ENCODE measurements around the gene FAHD2B. TPM values are rescaled to one million over a fixed set of nuclear protein-coding genes. Genes with fewer than 3 reads are reported as not detected.
"Not testable (repeated sequence)": the region's sequence is repeated elsewhere in the genome, so short reads cannot be mapped to it uniquely, and the experiment has no call there.

The FAHD2B gene
- polyA plus RNA-seq, 1 donor (not counting 4 experiments of a cell fraction or from before 2014, with no cell fraction given): 6.3 TPM

DNA sequence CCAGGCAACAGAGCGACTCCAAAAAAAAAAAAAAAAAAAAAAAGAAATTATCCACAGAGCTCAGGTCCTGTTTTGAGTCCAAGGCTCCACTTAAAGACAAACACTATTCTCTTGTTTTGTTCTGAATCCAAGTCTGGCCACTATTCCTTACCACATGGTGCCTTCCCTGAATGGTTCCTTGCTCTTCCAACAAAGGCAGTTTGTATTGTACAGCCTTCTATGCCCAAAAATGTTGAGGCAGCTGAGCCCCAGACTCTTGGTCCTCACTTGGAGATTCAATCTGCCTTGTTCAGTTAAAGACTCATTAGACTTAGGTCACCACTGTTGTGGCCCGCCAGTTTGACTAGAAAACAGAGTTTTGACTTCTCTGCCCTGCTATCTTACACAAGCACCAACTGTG is 1.7 kb downstream of the FAHD2B start:
- H2AFZ ChIP-seq (ENCODE audit: control insufficient read depth, low read length); H3K4me3 ChIP-seq (ENCODE audit: control insufficient read depth in 2 of 3, extremely low read depth in 1 of 3, insufficient read depth in 2 of 3, low read depth in 1 of 3, low read length in 3 of 3); H3K27ac ChIP-seq (ENCODE audit: control insufficient read depth, insufficient read depth, low read length); H3K27me3 ChIP-seq (ENCODE audit: control insufficient read depth, extremely low read depth, insufficient read depth, low read length); dilution Hi-C loops (cut with MboI; ENCODE audit: extremely low pct_ligation_motif_present, low sequenced_read_pairs); H3K9me3 ChIP-seq (ENCODE audit: control insufficient read depth, low read depth, low read length); DNase-seq (ENCODE audit: low read depth, low spot score); H3K9me1 ChIP-seq (ENCODE audit: control insufficient read depth, extremely low read depth, insufficient read depth, low read length); FAIRE-seq; H3K79me2 ChIP-seq (ENCODE audit: control insufficient read depth, insufficient read depth, low read length); H3K9ac ChIP-seq (ENCODE audit: control insufficient read depth, extremely low read depth, insufficient read depth, low read length); H3K4me1 ChIP-seq (ENCODE audit: control insufficient read depth, extremely low read depth, insufficient read depth, low read length); H4K20me1 ChIP-seq (ENCODE audit: control insufficient read depth, extremely low read depth, insufficient read depth, low read length); H3K36me3 ChIP-seq (ENCODE audit: control insufficient read depth in 2 of 2, extremely low read depth in 1 of 2, insufficient read depth in 2 of 2, low read length in 2 of 2); H3K4me2 ChIP-seq (ENCODE audit: control insufficient read depth, extremely low read depth, insufficient read depth, low read depth, low read length): not testable (repeated sequence)

DNA sequence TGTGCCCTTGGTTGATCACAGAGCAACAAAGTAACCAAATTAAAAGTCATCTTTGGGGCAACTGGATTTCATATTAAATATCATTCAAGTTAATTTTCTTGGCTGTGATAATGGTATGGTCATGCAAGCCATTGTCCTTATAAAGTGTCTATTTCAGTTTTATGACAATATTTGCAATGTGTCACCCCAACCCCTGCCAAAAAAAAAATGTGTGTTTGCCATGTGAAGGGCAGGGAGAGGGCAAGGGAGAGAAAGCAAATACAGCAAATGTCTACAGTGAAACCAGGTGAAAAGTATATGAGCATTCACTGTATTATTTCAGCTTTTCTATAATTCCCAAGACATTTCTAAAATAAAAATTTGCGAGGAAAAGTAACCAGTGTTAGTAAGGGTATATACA is 6.0 kb downstream of the FAHD2B start:
- H3K27ac ChIP-seq (ENCODE audit: control insufficient read depth, insufficient read depth, low read length); H3K79me2 ChIP-seq (ENCODE audit: control insufficient read depth, insufficient read depth, low read length); H3K4me1 ChIP-seq (ENCODE audit: control insufficient read depth, extremely low read depth, insufficient read depth, low read length); DNase-seq (ENCODE audit: low read depth, low spot score); H3K9ac ChIP-seq (ENCODE audit: control insufficient read depth, extremely low read depth, insufficient read depth, low read length); H2AFZ ChIP-seq (ENCODE audit: control insufficient read depth, low read length); dilution Hi-C loops (cut with MboI; ENCODE audit: extremely low pct_ligation_motif_present, low sequenced_read_pairs); H3K9me3 ChIP-seq (ENCODE audit: control insufficient read depth, low read depth, low read length); H3K9me1 ChIP-seq (ENCODE audit: control insufficient read depth, extremely low read depth, insufficient read depth, low read length); H3K27me3 ChIP-seq (ENCODE audit: control insufficient read depth, extremely low read depth, insufficient read depth, low read length); H3K36me3 ChIP-seq (ENCODE audit: control insufficient read depth in 2 of 2, extremely low read depth in 1 of 2, insufficient read depth in 2 of 2, low read length in 2 of 2); FAIRE-seq; H3K4me3 ChIP-seq (ENCODE audit: control insufficient read depth in 2 of 3, extremely low read depth in 1 of 3, insufficient read depth in 2 of 3, low read depth in 1 of 3, low read length in 3 of 3); H4K20me1 ChIP-seq (ENCODE audit: control insufficient read depth, extremely low read depth, insufficient read depth, low read length); H3K4me2 ChIP-seq (ENCODE audit: control insufficient read depth, extremely low read depth, insufficient read depth, low read depth, low read length): not testable (repeated sequence)

DNA sequence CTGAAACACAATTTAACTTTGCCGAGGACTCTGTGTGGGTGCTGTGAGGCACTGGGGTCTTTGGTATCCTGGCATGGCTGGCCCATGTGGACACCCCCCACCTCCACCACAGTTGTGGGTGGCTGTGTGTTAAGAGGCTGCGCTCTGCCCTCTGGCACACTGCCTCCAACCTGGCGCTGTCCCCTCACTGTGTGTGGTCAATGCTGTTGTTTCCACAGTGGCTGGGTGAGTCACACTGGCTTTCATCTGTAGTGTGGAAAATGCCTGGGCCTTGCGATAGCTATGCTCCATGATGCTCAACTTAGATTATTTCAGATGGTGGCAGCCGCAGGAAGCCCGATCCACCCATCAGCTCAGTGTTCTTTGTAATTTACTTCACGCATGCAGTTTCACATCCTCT is 9.6 kb downstream of the FAHD2B start:
- H4K20me1 ChIP-seq (ENCODE audit: control insufficient read depth, extremely low read depth, insufficient read depth, low read length); H3K9me3 ChIP-seq (ENCODE audit: control insufficient read depth, low read depth, low read length); H3K4me1 ChIP-seq (ENCODE audit: control insufficient read depth, extremely low read depth, insufficient read depth, low read length); DNase-seq (ENCODE audit: low read depth, low spot score); H3K36me3 ChIP-seq (ENCODE audit: control insufficient read depth in 2 of 2, extremely low read depth in 1 of 2, insufficient read depth in 2 of 2, low read length in 2 of 2); H3K27ac ChIP-seq (ENCODE audit: control insufficient read depth, insufficient read depth, low read length); FAIRE-seq; dilution Hi-C loops (cut with MboI; ENCODE audit: extremely low pct_ligation_motif_present, low sequenced_read_pairs); H3K4me3 ChIP-seq (ENCODE audit: control insufficient read depth in 2 of 3, extremely low read depth in 1 of 3, insufficient read depth in 2 of 3, low read depth in 1 of 3, low read length in 3 of 3); H3K9me1 ChIP-seq (ENCODE audit: control insufficient read depth, extremely low read depth, insufficient read depth, low read length); H2AFZ ChIP-seq (ENCODE audit: control insufficient read depth, low read length); H3K4me2 ChIP-seq (ENCODE audit: control insufficient read depth, extremely low read depth, insufficient read depth, low read depth, low read length); H3K9ac ChIP-seq (ENCODE audit: control insufficient read depth, extremely low read depth, insufficient read depth, low read length); H3K27me3 ChIP-seq (ENCODE audit: control insufficient read depth, extremely low read depth, insufficient read depth, low read length); H3K79me2 ChIP-seq (ENCODE audit: control insufficient read depth, insufficient read depth, low read length): not testable (repeated sequence)

DNA sequence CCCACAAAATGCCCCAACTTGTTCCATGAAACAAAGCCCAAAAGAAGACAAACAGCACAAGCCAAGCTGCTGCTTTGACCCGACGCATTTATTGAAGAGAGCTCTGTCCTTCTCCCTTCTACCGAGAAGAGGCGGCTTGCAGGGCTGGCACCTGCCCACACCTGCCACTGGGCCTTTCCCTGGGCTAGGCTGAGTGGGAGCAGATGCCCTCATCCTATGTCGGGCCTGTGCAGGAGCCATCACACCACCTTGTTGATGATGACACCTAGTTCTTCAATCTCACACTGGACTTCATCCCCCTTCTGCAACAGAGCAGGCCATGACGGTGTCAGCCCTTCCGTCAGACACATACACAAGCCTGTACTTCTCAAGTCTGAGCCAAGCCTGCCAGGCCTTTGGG is 11.2 kb downstream of the FAHD2B start:
- FAIRE-seq; H4K20me1 ChIP-seq (ENCODE audit: control insufficient read depth, extremely low read depth, insufficient read depth, low read length); H3K4me3 ChIP-seq (ENCODE audit: control insufficient read depth in 2 of 3, extremely low read depth in 1 of 3, insufficient read depth in 2 of 3, low read depth in 1 of 3, low read length in 3 of 3); H3K27me3 ChIP-seq (ENCODE audit: control insufficient read depth, extremely low read depth, insufficient read depth, low read length); DNase-seq (ENCODE audit: low read depth, low spot score); H3K9ac ChIP-seq (ENCODE audit: control insufficient read depth, extremely low read depth, insufficient read depth, low read length); H3K9me3 ChIP-seq (ENCODE audit: control insufficient read depth, low read depth, low read length); H3K4me1 ChIP-seq (ENCODE audit: control insufficient read depth, extremely low read depth, insufficient read depth, low read length); H3K36me3 ChIP-seq (ENCODE audit: control insufficient read depth in 2 of 2, extremely low read depth in 1 of 2, insufficient read depth in 2 of 2, low read length in 2 of 2); H3K4me2 ChIP-seq (ENCODE audit: control insufficient read depth, extremely low read depth, insufficient read depth, low read depth, low read length); dilution Hi-C loops (cut with MboI; ENCODE audit: extremely low pct_ligation_motif_present, low sequenced_read_pairs); H3K79me2 ChIP-seq (ENCODE audit: control insufficient read depth, insufficient read depth, low read length); H3K9me1 ChIP-seq (ENCODE audit: control insufficient read depth, extremely low read depth, insufficient read depth, low read length); H2AFZ ChIP-seq (ENCODE audit: control insufficient read depth, low read length); H3K27ac ChIP-seq (ENCODE audit: control insufficient read depth, insufficient read depth, low read length): not testable (repeated sequence)

DNA sequence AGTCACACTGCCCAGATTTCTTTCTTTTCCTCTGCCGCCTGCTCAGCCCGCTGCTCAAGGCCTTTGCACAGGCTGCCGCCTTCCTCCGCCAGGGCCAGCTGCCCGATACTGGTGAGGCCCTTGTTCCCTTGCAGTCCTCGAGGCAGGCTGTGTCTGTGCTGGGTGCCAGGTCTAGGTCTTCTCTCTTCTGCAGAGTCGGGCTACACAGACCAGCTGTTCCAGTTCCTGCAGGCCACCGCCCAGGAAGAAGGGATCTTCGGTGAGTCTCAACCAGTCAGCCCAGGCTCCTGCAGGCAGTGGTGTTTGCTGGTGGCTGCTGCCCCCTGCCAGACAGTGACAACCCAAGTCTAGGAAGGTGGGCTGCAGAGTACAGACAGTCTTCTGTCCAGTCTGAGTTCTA is 12.5 kb downstream of the FAHD2B start:
- H3K4me3 ChIP-seq (ENCODE audit: control insufficient read depth in 2 of 3, extremely low read depth in 1 of 3, insufficient read depth in 2 of 3, low read depth in 1 of 3, low read length in 3 of 3); H4K20me1 ChIP-seq (ENCODE audit: control insufficient read depth, extremely low read depth, insufficient read depth, low read length); H3K79me2 ChIP-seq (ENCODE audit: control insufficient read depth, insufficient read depth, low read length); H3K9me1 ChIP-seq (ENCODE audit: control insufficient read depth, extremely low read depth, insufficient read depth, low read length); H3K27ac ChIP-seq (ENCODE audit: control insufficient read depth, insufficient read depth, low read length); H3K36me3 ChIP-seq (ENCODE audit: control insufficient read depth in 2 of 2, extremely low read depth in 1 of 2, insufficient read depth in 2 of 2, low read length in 2 of 2); H3K27me3 ChIP-seq (ENCODE audit: control insufficient read depth, extremely low read depth, insufficient read depth, low read length); FAIRE-seq; H3K4me2 ChIP-seq (ENCODE audit: control insufficient read depth, extremely low read depth, insufficient read depth, low read depth, low read length); DNase-seq (ENCODE audit: low read depth, low spot score); H2AFZ ChIP-seq (ENCODE audit: control insufficient read depth, low read length); H3K9ac ChIP-seq (ENCODE audit: control insufficient read depth, extremely low read depth, insufficient read depth, low read length); H3K9me3 ChIP-seq (ENCODE audit: control insufficient read depth, low read depth, low read length); H3K4me1 ChIP-seq (ENCODE audit: control insufficient read depth, extremely low read depth, insufficient read depth, low read length); dilution Hi-C loops (cut with MboI; ENCODE audit: extremely low pct_ligation_motif_present, low sequenced_read_pairs): not testable (repeated sequence)

Data from keratinocyte (primary cell).